NCI-H82 treated with DMSO at 0.1 percent for 48 hours (cell line): Measurements from ENCODE around the gene NMT1.

Experiments
- DNase-seq: peaks from one replicate; lab custom pipeline; 2025; ENCODE audit not compliant: unreplicated experiment; lab: John Stamatoyannopoulos, UW

The NMT1 gene

GRCh38 chr17:45104029-45104428, 42.9 kb downstream of the NMT1 start:
- DNase-seq, result no peak

GRCh38 chr17:45104497-45104896, 43.4 kb downstream of the NMT1 start:
- no peak for DNase-seq

GRCh38 chr17:45104907-45105624, 43.9 kb downstream of the NMT1 start:
- DNase-seq, result no peak

GRCh38 chr17:45106096-45106495, 45.0 kb downstream of the NMT1 start:
- DNase-seq, result no peak

DNA sequence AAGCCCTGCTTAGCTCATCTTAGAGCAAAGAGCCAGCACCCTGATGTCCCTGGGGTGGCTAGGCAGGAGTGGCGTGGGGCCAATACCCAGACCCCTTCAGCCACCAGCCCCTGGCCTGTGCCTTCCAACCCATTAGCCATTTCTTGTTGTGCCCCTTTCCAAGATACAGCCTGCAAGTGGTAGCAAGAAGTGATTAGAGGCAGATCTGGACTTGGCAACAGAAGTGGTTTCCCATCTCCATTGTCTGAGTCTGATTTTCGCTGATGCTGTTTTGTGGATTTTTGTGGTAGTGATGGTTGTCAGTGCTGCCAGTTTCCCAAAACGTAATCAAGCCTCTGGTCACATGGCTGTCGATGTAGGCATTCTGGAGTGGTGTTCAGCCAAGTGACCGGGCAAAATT, 45.5 kb downstream of the NMT1 start:
- no peak for DNase-seq

GRCh38 chr17:45107293-45108010, 46.3 kb downstream of the NMT1 start:
- DNase-seq, result no peak

GRCh38 chr17:45108051-45108450, 46.9 kb downstream of the NMT1 start:
- no peak for DNase-seq

GRCh38 chr17:45108595-45109521, 47.7 kb downstream of the NMT1 start:
- DNase-seq, result no peak

DNA sequence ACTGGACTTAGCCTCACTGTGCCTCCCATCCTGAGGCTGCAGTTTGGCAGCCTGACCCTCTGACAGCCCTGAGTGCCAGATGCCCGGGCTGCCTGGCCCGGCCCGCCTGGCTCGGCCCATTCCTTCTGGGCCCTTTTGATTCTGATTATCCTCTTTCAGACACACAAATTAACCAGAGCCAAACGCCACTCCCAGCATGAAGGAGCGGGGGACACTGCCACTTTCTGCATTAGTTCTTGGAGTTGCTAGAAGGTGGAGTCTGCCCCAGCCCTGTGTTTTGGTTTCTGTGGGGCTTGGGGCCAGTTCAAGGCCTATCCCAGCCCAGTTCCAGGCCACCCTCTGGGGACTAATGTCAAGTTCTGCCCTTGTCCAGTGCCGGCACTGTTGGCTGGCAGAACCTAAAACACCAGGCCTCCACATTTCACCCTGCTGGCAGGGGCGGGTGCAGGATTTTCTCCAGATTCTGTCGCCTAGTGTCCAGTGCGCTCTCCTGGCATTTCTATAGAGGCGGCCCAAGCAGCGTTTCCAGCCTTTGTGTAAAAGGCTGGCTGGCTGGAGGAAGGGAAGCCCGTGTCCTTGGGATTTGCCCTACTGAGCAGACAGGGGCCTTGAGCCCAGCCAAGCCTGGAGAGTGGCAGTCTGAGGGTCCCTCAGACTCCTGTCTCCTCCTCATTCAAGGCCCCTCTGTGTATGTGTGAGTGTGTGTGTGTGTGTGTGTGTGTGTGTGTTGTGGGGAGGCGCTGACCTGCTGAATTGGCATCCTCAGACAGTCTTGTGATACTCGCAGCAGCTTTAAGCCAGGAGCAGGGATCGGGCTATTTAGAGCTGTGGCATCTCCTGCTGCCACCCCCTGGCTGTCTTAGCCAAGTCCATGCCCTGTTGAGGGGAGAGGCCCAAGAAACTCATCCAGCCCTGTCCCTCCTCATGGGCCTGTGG, 49.8 kb downstream of the NMT1 start:
- DNase-seq, result no peak

- no peak for DNase-seq
Observed at GRCh38 chr17:45111850-45112249, 50.7 kb downstream of the NMT1 start.

DNA sequence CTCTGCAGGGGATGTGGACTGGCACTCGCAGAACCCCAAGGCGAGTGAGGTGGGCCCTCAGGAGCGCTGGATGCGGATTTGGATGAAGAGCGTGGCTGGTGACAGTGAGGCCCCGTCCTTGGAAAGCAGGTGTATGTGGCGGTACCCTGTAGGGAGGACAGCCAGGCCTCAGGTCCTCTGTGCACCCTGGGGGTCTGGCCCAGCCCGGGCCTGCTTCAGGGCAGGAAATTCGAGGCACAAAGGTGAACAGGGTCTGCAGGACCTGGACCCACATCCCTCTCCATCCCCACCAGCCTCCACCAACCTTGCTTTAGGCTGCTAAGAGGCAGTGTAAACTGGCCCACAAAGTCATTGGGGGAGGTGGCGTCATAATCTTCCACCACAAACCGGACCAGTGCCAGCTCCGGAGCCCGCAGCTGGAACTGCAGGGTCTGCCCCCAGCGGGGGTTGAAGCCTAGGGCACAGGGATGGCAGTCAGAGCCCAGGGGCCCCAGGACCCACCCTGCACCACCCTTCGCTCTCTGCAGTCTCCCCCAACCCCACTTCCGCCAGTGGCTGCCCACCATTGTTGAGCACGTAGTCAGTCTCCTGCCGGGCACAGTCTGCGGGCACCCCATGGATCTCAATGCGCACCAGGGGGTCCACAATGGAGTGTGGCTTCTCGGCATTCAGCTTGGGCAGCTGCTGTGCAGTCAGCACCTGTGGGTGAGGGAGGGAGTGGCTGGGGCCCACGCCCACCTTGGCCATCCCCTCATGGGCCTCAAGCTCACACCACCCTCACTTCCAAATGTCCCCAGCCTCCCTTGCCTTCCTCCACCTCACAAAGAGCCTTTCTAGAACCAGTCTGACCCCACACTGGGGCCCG, 51.7 kb downstream of the NMT1 start:
- no peak for DNase-seq

DNA sequence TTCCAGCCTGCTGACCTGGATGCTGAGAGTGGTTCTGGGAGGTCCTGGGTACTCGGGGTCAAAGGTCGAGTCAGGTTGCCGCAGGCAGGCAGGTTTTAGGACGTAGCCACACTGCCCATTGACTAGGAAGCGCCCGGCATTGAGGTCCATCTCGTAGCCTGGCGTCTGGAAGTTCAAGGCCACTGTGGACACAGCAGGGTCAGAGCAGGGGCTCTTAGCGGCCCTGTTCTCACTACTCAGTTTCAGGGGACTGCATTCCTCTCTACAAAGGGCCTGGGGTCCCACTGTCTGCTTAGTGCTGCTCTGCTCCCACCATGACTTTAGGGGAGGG, 52.3 kb downstream of the NMT1 start:
- DNase-seq, result no peak

DNA sequence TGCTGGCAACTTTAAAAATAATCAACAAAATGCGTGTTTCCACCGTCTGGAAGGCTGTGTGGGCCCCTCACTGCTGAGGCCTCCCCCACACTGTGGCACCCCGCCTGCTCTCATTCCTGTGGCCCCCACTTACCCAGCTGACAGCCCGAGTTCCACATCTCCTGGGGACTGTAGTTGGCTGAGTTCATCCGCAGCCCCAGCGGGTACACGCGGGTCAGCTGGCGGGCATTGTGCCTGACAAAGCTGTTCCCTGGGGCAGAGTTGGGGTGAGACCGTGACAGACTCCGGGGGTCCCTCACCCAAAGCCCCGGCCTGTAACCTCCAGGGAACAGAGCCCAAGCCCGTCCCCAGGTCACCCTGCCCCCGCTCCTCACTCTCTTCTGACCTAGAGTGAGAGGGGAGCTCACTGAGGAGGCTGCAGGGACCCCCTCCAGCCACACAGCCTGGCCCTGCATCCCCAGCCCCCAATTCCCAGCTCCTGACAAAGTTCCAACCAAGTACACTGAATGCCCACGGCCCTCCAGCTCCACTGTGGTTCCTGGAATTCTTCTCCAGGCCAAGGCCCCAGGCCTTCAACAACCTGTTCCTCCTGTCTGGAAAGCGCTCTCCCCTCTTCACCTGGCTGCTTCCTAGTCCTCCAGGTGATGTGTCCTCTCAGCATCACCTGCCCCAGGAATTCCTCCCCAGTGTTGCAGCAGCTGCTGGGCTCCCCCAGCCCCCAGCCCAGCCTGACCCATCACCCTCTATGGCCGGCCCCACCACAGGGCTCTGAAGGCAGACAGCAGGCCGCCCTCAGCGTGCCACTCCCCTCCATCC, 53.2 kb downstream of the NMT1 start:
- no peak for DNase-seq

DNA sequence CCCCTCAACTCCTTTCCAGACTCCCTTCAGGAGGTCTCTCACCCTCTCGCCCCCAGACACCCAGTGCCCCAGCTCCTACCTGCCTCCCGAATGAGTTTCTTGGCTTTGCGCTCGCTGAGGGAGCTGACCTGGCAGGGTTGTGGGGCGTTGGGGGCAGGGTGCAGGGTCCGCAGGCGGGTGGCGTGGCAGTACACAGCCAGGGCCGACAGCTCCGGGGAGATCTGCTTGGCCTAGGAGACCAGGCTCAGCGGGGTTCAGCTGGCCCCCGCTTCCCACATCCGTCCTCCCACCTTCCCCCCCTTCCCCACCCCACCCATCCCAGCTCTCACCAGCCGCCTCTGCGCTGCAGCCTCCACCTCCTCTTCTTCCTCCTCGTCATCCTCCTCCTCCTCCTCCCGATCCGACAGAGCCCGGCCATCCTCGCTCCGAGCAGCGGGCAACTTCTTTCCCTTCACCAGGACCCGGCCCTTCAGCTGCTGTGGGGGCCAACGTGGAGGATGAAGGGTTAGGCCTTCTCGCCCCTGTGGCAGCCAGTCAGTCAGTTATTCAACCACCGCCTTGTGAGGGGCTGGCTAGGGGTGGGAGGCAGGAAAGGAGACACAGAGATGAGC, 54.0 kb downstream of the NMT1 start:
- no peak for DNase-seq

- no peak for DNase-seq
Observed at GRCh38 chr17:45115871-45116270, 54.8 kb downstream of the NMT1 start.

- no peak for DNase-seq
Observed at GRCh38 chr17:45116434-45117016, 55.4 kb downstream of the NMT1 start.

GRCh38 chr17:45117334-45117733, 56.2 kb downstream of the NMT1 start:
- DNase-seq, result no peak
